ENCODE measurements around the gene CDC20.

DNA sequence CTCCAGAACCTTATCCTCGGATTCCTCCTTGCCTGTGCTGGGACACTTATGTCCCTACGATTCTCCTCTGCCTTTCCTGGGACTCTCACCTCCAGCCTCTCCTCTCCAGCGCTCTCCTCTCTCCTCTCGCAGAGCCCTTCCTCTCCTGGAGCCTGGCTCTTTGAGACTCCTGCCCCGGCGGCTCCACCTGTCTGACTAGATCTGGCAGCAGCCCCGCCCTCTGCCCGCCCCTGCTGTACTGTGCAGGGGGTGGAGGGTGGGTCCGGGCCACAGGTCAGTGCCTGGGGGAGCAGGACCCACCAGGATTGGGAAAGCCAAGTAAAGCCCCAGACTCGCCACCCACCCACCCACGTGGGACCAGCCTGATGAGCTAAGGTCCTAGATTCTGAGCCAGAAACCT, 7.4 kb downstream of the CDC20 start:
- TF ChIP-seq, protein P1, sequence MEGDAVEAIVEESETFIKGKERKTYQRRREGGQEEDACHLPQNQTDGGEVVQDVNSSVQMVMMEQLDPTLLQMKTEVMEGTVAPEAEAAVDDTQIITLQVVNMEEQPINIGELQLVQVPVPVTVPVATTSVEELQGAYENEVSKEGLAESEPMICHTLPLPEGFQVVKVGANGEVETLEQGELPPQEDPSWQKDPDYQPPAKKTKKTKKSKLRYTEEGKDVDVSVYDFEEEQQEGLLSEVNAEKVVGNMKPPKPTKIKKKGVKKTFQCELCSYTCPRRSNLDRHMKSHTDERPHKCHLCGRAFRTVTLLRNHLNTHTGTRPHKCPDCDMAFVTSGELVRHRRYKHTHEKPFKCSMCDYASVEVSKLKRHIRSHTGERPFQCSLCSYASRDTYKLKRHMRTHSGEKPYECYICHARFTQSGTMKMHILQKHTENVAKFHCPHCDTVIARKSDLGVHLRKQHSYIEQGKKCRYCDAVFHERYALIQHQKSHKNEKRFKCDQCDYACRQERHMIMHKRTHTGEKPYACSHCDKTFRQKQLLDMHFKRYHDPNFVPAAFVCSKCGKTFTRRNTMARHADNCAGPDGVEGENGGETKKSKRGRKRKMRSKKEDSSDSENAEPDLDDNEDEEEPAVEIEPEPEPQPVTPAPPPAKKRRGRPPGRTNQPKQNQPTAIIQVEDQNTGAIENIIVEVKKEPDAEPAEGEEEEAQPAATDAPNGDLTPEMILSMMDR (IDR thresholded peaks at IDR 0.05; ENCODE audit: low read depth, low read length, poor library complexity, severe bottlenecking): no peak
- no peak for TF ChIP-seq EZH2phosphoT487 (IDR thresholded peaks at IDR 0.05; ENCODE audit: borderline replicate concordance, low read length)
